SU-DHL-6 (cell line): ENCODE measurements around the gene HID1.

Experiments
- H2AFZ ChIP-seq: fragments of 200-600 bp; sonication (generic); 2 replicates; pipeline ENCODE4 v1.6.1; 2014; ENCODE audit warnings: low read depth, mild to moderate bottlenecking, moderate library complexity, mixed read lengths, antibody characterized with exemption, low read length; ENCODE audit not compliant: severe bottlenecking
- H3F3A ChIP-seq: fragments of 200-600 bp; shearing (Covaris generic); 2 replicates; pipeline ENCODE4 v1.6.0; 2016; ENCODE audit warnings: antibody characterized with exemption, mild to moderate bottlenecking; ENCODE audit not compliant: insufficient read depth
- H3K27ac ChIP-seq: fragments of 200-600 bp; sonication (generic); 2 replicates; pipeline ENCODE4 v1.5.1; 2016; ENCODE audit warnings: low read depth, mild to moderate bottlenecking, low read length, moderate library complexity, mixed read lengths
- H3K27me3 ChIP-seq: fragments of 200-600 bp; sonication (generic), shearing (Covaris generic); 2 replicates; pipeline ENCODE4 v1.6.0; 2014; ENCODE audit warnings: mild to moderate bottlenecking, low read length
- H3K36me3 ChIP-seq: fragments of 200-600 bp; sonication (generic); 2 replicates; pipeline ENCODE4 v1.6.1; 2014; ENCODE audit warnings: mild to moderate bottlenecking, low read length, mixed read lengths
- H3K4me2 ChIP-seq: fragments of 300-600, 200-600 bp; shearing (Covaris generic), sonication (generic); 2 replicates; pipeline ENCODE4 v1.6.0; 2014; ENCODE audit warnings: low read length, low read depth, mild to moderate bottlenecking; ENCODE audit not compliant: poor library complexity, severe bottlenecking
- H3K4me3 ChIP-seq: fragments of 200-600 bp; sonication (generic); 2 replicates; pipeline ENCODE4 v1.5.1; 2014; ENCODE audit warnings: antibody characterized with exemption, low read length, mild to moderate bottlenecking, mixed read lengths; ENCODE audit not compliant: insufficient read depth, poor library complexity, severe bottlenecking
- H3K79me2 ChIP-seq: fragments of 200-600 bp; sonication (generic); 2 replicates; pipeline ENCODE4 v1.6.1; 2014; ENCODE audit warnings: mild to moderate bottlenecking, low read length, moderate library complexity; ENCODE audit not compliant: insufficient read depth
- H3K9ac ChIP-seq: fragments of 200-600 bp; sonication (generic); 2 replicates; pipeline ENCODE4 v1.7.0; 2014; ENCODE audit warnings: mild to moderate bottlenecking, low read length
- H3K9me2 ChIP-seq: fragments of 200-600 bp; sonication (generic); replicated peaks from 2 replicates; pipeline ENCODE4 v1.6.1; 2014; ENCODE audit warnings: low read length; ENCODE audit not compliant: insufficient read depth
- H3K9me3 ChIP-seq: fragments of 200-600 bp; sonication (generic); 2 replicates; pipeline ENCODE4 v1.6.1; 2014; ENCODE audit warnings: low read length, mixed read lengths; ENCODE audit not compliant: insufficient read depth
- H4K20me1 ChIP-seq: fragments of 200-600 bp; sonication (generic); 2 replicates; pipeline ENCODE4 v1.6.1; 2014; ENCODE audit warnings: low read depth, mild to moderate bottlenecking, antibody characterized with exemption, low read length, moderate library complexity, mixed read lengths
- CTCF ChIP-seq: fragments of 200-600 bp; sonication (generic); IDR thresholded peaks from one replicate; pipeline ENCODE4 v1.5.1; 2017; ENCODE audit warnings: antibody characterized with exemption, mild to moderate bottlenecking, low read length, moderate library complexity; ENCODE audit not compliant: insufficient read depth, poor library complexity, severe bottlenecking
- EZH2phosphoT487 ChIP-seq: fragments of 200-600 bp; sonication (generic), shearing (Covaris generic); conservative IDR thresholded peaks from 2 replicates; pipeline ENCODE4 v1.6.1; 2018; ENCODE audit warnings: mild to moderate bottlenecking, antibody characterized with exemption, low read length, moderate library complexity, mixed read lengths

Gene HID1

GRCh38 chr17:74920306-74920620 lies 52.3 kb downstream of the HID1 start:
- Histone ChIP-seq H3K9me3 (no peaks in the 10 kb centered on the region), H2AFZ (no peak overlapping the region), H3K4me2 (no peak overlapping the region), H3K9me2 (no peaks in the 10 kb centered on the region), H3K36me3 (no peaks in the 10 kb centered on the region), H3K27me3 (no peaks in the 10 kb centered on the region), H3K27ac (no peak overlapping the region), H3K79me2 (no peaks in the 10 kb centered on the region), H3F3A (no peaks in the 10 kb centered on the region), H4K20me1 (no peaks in the 10 kb centered on the region), H3K4me3 (no peak overlapping the region), H3K9ac (no peak overlapping the region)
- TF ChIP-seq CTCF (no peak), EZH2phosphoT487 (no peak)

DNA sequence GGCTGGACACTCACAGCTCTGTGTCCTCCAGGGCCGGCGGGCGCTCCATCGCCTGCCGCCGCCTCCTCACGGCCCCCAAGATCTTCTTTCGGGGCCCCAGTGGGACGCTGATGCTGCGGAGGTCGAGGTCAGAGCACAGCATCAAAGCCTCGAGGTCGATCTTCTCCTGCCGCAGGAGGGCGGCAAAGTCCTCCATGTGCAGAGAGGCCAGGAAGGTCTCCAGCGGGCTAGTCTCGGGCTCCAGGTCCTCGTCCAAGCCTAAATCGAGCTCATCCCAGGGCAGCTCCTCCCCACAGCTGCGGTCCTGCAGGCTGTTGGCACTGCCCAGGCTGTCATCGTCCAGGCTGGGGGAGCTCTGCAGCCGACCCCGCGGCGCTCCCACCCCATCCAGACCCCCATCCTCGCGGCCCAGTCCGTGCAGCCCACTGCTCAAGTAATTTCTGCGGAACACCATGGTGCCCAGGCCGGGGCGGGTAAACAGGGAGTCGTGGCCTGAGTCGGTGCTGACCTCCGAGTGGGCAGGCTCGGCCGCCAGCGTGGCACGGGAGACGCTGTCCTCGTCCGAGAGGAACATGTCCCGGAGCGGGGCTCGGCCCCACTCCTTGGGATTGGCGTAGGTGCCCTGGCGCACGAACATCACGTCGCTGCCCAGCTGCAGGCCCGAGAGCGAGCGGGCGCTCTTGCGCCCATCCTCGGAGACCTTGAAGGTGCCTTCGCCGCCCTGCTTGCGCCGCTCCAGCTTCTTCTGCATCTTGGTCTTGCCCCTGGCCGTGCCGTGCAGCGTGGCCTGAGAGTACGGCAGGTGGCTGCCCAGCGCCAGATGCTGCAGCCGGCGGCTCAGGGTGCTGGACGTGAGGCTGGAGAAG lies 52.9 kb downstream of the HID1 start:
- H3K4me3 ChIP-seq, result no peak overlapping the region
- H3F3A ChIP-seq, result no peaks in the 10 kb centered on the region
- no peak overlapping the region for H2AFZ ChIP-seq
- TF ChIP-seq EZH2phosphoT487 (no peak), CTCF (no peak)
- no peaks in the 10 kb centered on the region for H3K79me2 ChIP-seq
- no peaks in the 10 kb centered on the region for H4K20me1 ChIP-seq
- H3K4me2 ChIP-seq, result no peak overlapping the region
- no peaks in the 10 kb centered on the region for H3K9me3 ChIP-seq
- no peaks in the 10 kb centered on the region for H3K9me2 ChIP-seq
- no peaks in the 10 kb centered on the region for H3K27me3 ChIP-seq
- H3K36me3 ChIP-seq, result no peaks in the 10 kb centered on the region
- no peak overlapping the region for H3K9ac ChIP-seq
- H3K27ac ChIP-seq, result no peak overlapping the region

- Histone ChIP-seq H3K9me2 (no peaks in the 10 kb centered on the region), H4K20me1 (no peaks in the 10 kb centered on the region), H3K36me3 (no peaks in the 10 kb centered on the region), H3K79me2 (no peaks in the 10 kb centered on the region), H3K9ac (no peak overlapping the region), H3K27ac (no peak overlapping the region), H3K4me3 (no peak overlapping the region), H3K9me3 (no peaks in the 10 kb centered on the region), H2AFZ (no peak overlapping the region), H3F3A (no peaks in the 10 kb centered on the region), H3K4me2 (no peak overlapping the region), H3K27me3 (no peaks in the 10 kb centered on the region)
- TF ChIP-seq CTCF, result no peak
- TF ChIP-seq EZH2phosphoT487, result no peak
These were observed 53.7 kb downstream of the HID1 start for GRCh38 chr17:74918906-74919305.
